Mammary epithelial cell (primary cell): ENCODE results near the gene MPRIP.

Source experiments
- EZH2 ChIP-seq: IDR thresholded peaks from 2 replicates; pipeline ENCODE4 v1.6.1; 2012; ENCODE audit warnings: low read length, inconsistent platforms, borderline replicate concordance
- TF ChIP-seq, protein P1 (sequence below), 2 donors: IDR thresholded peaks in 1 of 2; conservative IDR thresholded peaks in 1 of 2; 2 replicates each; pipeline ENCODE4 v1.5.1; 2011 to 2012; ENCODE audit warnings: inconsistent platforms in 2 of 2, low read length in 2 of 2, mild to moderate bottlenecking in 2 of 2, control low read depth in 1 of 2, low read depth in 1 of 2; ENCODE audit not compliant: insufficient read depth in 1 of 2; ENCODE audit errors: extremely low read depth in 1 of 2

GRCh38 chr17:17125136-17126084 lies 83.2 kb downstream of the MPRIP start:
- TF ChIP-seq, protein P1, sequence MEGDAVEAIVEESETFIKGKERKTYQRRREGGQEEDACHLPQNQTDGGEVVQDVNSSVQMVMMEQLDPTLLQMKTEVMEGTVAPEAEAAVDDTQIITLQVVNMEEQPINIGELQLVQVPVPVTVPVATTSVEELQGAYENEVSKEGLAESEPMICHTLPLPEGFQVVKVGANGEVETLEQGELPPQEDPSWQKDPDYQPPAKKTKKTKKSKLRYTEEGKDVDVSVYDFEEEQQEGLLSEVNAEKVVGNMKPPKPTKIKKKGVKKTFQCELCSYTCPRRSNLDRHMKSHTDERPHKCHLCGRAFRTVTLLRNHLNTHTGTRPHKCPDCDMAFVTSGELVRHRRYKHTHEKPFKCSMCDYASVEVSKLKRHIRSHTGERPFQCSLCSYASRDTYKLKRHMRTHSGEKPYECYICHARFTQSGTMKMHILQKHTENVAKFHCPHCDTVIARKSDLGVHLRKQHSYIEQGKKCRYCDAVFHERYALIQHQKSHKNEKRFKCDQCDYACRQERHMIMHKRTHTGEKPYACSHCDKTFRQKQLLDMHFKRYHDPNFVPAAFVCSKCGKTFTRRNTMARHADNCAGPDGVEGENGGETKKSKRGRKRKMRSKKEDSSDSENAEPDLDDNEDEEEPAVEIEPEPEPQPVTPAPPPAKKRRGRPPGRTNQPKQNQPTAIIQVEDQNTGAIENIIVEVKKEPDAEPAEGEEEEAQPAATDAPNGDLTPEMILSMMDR (conservative IDR thresholded peaks at IDR 0.05 in 1 of 2, IDR thresholded peaks at IDR 0.05 in 1 of 2; ENCODE audit: extremely low read depth in 1 of 2, insufficient read depth in 1 of 2, low read depth in 1 of 2, low read length in 2 of 2) = no peak
- no peak for TF ChIP-seq EZH2
